Motor neuron (in vitro differentiated cells): Measurements from ENCODE around the gene FRMD6. TPM values are rescaled to one million over a fixed set of nuclear protein-coding genes. Genes with fewer than 3 reads are reported as not detected.

ENCODE experiments used
- ATAC-seq, 8 experiments: fragments of 200-7000 bp; cut with Tn5 transposase; replicated peaks in 6 of 8; 2 replicates each; pipeline ENCODE4 v1.8.0; 2021; ENCODE audit warnings: mild to moderate bottlenecking in 8 of 8, moderate library complexity in 8 of 8
- H3K27ac ChIP-seq, 2 donors: fragments of 250-450 bp; sonication (Bioruptor Pico); 2 replicates each; pipeline ENCODE4 v1.9.0; 2021; ENCODE audit warnings: antibody characterized with exemption in 2 of 2, mild to moderate bottlenecking in 2 of 2, moderate library complexity in 1 of 2
- H3K4me1 ChIP-seq, 2 donors: fragments of 250-450 bp; sonication (Bioruptor Pico); replicated peaks in 1 of 2; 2 replicates each; pipeline ENCODE4 v1.6.1; 2021; ENCODE audit warnings: antibody characterized with exemption in 2 of 2, mild to moderate bottlenecking in 2 of 2, moderate library complexity in 1 of 2
- H3K4me3 ChIP-seq, 5 donors: fragments of 250-450 bp; sonication (Bioruptor Pico); 2 replicates each; pipeline ENCODE4 v1.9.0; 2021; ENCODE audit warnings: antibody characterized with exemption in 5 of 5, mild to moderate bottlenecking in 5 of 5, moderate library complexity in 4 of 5
- WGBS, 10 experiments: fragments of 450-650 bp; shearing (Covaris generic); methylation state at CpG; one replicate each; pipeline ENCODE4 v1.0.0; 2022; 5-methylcytosine and 5-hydroxymethylcytosine counted together
- in situ Hi-C, 9 experiments: fragments of 400-800 bp; cut with MboI; loops; one replicate each; pipeline ENCODE4 v1.15.0; 2021; ENCODE audit warnings: low sequenced_read_pairs in 9 of 9, low pct_unique_long_range_greater_than_20kb in 2 of 9; ENCODE audit not compliant: unreplicated experiment in 9 of 9
- total RNA-seq, 8 experiments: library from RNA; unstranded; fragments of 300-600 nt; gene quantifications; 2 replicates each; pipeline versions ENCODE4 v1.2.3 to v1.2.4, GENCODE V29; 2022

FRMD6 gene
- total RNA-seq, 8 experiments from 2014 or later, result 2.8 to 129 (median 19.4) TPM

DNA sequence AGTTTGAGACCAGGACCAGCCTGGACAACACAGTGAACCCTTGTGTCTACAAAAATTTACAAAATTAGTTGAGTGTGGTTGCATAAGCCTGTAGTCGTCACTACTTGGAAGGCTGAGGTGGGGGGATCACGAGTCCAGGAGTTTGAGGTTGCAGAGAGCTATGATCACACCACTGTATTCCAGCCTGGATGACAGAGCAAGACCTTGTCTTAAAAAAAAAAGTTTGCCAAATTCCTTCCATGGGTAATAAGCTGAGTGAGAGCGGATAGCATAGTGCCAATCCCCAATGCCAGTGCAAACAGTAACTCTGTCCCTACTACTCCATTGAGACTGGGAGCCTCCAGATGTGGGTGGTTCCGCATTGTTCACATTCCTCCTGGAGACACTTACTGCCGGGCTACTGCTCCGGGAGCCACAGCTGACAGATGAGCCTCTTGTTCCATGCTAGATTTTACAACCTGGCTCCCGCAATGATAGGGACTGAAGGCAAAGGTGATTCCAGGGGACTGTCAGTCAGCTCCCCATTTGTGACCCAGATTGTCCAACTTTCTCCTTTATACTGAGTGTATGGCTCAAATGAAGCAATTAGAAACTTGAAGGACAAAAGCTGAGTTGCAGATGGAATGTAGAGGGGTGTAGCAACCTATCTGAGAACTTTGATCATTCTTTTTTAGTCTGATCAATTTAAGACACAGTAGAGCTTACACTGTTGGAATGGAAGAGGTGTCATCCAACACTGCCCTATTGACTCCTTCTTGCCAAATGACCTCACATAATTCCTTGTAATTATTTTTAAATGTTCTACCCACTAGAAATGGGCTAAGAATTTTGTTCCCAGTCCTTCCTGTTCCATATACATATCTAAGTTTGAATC, 13.4 kb upstream of the FRMD6 start:
- in situ Hi-C loops, result no loop called here
- Histone ChIP-seq H3K4me1 (no peaks in the 10 kb centered on the region), H3K27ac (no peak overlapping the region), H3K4me3 (no peak overlapping the region)
- peak in 4 of 8 experiments; percentile 30 to 94 (median 81) for ATAC-seq
- WGBS, 10 experiments, result 35 to 100% (median 89%) methylated on average over 1 to 5 of the region's 7 CpGs; no CpG with 5 or more reads in 4 of the 10 experiments

DNA sequence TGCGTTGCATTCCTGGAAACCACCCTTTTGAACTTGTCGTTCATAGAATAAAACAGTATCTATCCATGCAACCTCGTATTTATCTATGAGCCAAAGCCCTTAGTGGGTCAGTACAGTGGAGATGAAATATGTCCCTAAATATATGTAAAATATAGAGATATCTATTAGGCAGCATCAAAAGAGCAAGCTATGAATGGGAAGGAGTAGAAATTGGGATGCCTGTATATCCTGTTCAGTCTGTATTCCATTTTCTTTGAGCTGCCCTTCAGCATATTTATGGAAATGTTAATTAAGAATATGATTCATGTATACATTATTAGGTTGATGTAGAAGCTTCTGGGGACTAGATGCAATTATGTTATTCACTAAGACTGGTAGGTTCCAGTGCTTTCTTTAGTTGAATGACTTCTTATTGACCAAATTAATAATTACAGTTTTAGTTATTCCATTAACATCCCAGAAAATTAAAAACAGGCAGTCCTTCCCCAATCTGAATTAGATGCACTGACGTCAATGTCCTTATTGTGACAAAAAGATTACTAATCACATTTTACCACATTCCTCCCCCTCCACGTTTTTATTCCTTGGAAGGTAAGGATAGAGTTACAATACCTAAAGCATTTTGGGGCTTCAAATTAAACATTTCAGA, 11.9 kb upstream of the FRMD6 start:
- ATAC-seq, result peak in 1 of 8 experiments; percentile 13
- Histone ChIP-seq H3K4me3 (no peak overlapping the region), H3K4me1 (peaks cover 0 to 4% of the 10 kb centered on the region in 2 donors), H3K27ac (no peak overlapping the region)
- 39 to 82% (median 63%) methylated on average over 2 to 5 of the region's 5 CpGs for WGBS, 10 experiments
- in situ Hi-C loops, result no loop called here

DNA sequence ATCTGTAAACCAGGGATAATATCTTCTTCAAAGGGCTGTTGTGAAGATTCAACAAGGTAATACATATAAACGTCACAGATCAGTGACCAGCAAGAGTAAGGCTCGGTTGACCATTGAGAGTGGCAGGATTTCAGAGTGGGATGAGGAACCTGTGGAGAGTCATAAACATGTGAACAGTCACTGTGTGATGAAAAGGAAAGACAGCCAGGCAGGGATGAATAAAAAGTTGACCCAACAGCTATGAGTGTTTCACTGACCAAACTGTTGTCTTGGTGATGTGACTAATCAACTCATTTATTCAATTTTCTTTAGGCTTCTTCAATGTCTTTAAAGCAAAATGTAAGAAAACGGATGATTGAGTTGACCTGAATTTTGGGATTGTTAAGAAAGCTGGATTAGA, 8.6 kb upstream of the FRMD6 start:
- Histone ChIP-seq H3K4me1 (peaks cover 0 to 4% of the 10 kb centered on the region in 2 donors), H3K27ac (no peak overlapping the region), H3K4me3 (no peak overlapping the region)
- in situ Hi-C loops, result no loop called here
- ATAC-seq, result peak in 3 of 8 experiments; percentile 26 to 86 (median 57)
- WGBS, 10 experiments, result 38 to 93% (median 63%) methylated on average over 1 to 3 of the region's 3 CpGs; no CpG with 5 or more reads in 2 of the 10 experiments

DNA sequence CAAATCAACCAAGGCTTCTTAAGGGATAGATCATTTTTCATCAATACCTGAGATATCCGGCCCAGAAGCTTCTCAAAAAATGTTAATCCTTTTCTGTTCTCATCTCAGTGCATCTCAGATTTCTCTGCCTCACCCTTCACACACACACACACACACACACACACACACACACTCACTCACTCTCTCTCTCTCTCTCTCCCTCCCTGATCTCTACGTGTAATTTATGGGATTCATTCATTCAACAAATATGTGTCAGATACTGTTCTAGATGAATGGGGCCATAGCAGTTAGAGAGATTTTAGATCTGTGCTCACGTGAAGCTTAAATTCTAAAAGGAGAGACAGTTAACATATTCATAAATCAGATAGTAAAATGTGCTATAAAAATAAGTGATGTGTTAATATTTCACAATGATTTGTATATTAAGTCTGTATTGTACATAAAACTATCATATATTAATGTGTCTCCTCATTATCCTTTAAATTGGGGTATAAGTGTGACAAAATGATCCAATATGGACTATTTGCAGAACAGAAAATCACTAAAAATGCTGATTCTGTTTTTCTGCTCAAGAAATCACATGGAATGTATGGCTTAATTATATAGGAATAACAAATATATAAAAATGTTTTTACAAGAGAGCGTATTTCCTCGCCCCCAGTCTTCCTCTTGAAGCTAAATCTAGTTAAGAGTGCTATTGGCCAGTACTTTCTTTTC, 7.3 kb upstream of the FRMD6 start:
- peak in 6 of 8 experiments; percentile 32 to 44 (median 37) for ATAC-seq
- H3K4me1 ChIP-seq, result peaks cover 0 to 4% of the 10 kb centered on the region in 2 donors
- 65 to 100% (median 85%) methylated on average over 1 to 5 of the region's 5 CpGs; no CpG with 5 or more reads in 1 of the 10 experiments for WGBS, 10 experiments
- no peak overlapping the region for H3K27ac ChIP-seq
- no peak overlapping the region for H3K4me3 ChIP-seq
- in situ Hi-C loops, result no loop called here

DNA sequence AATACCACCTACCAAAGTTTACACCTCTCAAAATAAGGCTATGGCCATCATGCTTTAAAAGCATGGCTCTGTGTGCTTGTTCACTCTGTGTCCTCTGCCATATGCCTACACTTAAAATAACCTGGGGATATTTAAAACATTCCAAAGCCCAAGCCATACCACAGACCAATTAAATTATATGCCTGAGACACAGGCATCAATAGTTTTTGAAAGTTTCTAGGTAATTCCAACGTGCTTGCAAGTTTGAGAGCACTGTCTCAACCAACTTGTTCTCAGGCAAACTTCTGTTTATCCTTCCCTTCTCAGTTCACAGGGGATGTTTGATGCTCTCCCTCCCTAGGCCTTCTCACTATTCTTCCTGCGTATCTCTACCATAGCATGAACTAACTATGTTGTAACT, 3.4 kb upstream of the FRMD6 start:
- Histone ChIP-seq H3K4me1 (peaks cover 2 to 5% of the 10 kb centered on the region in 2 donors), H3K4me3 (no peak overlapping the region), H3K27ac (no peak overlapping the region)
- in situ Hi-C loops, result no loop called here
- 67 to 100% (median 77%) methylated on average over 1 to 2 of the region's 2 CpGs for WGBS, 10 experiments
- ATAC-seq, result no peak

DNA sequence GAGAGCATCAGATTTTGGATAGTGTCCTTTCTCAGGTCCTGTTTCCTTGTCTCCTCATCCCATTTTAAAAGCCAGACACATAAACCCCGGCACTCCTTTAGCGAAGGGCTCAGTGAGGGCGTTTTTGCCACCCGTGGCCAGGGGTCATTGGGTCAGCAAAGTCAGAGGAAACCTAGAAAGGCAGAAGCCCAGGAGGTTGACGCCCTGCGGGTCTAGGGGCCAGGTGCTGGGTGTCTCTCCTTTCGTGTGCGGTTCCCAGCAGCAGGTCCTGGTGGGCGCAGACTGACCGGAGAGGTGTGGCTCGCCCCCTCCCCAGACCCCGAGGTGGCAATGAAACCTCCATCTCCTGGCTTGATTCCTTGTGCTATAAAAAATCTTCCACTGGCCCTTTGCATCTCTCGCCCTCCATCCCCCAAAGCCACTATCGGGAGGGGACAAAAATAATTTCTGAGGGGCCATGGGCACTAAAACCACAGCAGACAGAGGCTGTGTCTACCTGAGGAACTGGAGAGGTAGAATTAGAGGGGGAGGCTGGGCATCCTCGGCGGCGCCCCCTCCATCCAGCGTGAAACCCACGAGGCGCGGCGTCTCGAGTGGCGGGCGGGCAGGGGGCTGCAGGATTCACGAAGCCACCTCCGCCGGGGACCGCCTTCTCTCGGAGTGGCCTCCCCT, 858 bp upstream of the FRMD6 start:
- Histone ChIP-seq H3K4me3 (peak overlapping the region; percentile 61 to 91 (median 80)), H3K27ac (peak overlapping the region; percentile 98), H3K4me1 (peaks cover 2 to 8% of the 10 kb centered on the region in 2 donors)
- ATAC-seq, result peak in 4 of 8 experiments; percentile 0 to 6 (median 2)
- in situ Hi-C loops, result loop anchor here in 3 of 9 experiments (10.0 to 25.0 kb wide), 2 partner anchors 124 to 364 kb away; no protein-coding TSS in a partner anchor
- WGBS, 10 experiments, result 2 to 80% (median 12%) methylated on average over 1 to 13 of the region's 30 CpGs; no CpG with 5 or more reads in 7 of the 10 experiments

DNA sequence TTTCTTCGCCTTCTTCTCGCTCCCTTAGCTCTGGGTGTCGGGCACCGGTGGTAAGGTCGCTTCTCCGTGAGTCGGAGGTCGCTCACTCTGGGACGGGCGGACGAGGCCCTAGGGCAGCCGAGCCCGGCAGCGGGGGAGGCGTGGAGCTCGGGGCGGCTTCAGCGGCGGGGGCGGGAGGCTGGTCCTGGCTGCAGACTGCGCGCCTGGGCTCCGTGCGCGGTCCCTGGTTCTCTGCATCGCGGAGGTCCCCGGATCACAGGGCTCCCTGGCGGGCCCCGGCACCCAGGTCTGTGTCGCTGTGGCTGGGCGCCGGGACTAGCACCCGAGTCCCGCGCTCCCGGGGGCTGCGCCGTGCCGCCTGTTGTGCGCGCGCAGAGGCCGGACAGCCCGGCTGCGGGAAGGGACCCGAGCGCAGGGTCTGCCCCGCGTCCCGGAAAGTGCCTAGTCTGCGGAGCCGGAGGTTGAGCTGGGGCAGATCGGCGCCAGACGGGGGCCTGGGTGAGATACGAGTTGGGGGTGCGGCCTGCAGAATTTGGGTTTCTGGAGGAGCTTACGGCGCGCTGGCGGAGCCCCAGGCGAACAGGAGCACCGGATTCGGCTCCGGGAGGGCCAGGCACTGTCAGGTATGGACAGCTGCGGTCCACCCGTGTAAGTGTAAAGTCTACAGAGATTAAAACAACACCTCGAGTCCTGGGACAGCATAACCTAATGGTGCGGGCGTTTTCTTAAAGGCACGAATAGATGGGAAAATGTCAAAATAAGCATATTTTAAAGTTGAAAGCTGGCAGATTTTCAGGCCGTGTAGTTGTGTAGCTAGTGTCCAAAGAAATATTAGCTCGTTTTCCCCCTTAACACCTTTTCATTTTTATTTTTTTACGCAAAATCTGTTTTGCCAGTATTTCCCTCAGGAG, 713 bp downstream of the FRMD6 start:
- in situ Hi-C loops, result loop anchor here in 3 of 9 experiments (10.0 to 25.0 kb wide), 2 partner anchors 122 to 365 kb away; no protein-coding TSS in a partner anchor
- ATAC-seq, result peak; percentile 18 to 58 (median 54)

DNA sequence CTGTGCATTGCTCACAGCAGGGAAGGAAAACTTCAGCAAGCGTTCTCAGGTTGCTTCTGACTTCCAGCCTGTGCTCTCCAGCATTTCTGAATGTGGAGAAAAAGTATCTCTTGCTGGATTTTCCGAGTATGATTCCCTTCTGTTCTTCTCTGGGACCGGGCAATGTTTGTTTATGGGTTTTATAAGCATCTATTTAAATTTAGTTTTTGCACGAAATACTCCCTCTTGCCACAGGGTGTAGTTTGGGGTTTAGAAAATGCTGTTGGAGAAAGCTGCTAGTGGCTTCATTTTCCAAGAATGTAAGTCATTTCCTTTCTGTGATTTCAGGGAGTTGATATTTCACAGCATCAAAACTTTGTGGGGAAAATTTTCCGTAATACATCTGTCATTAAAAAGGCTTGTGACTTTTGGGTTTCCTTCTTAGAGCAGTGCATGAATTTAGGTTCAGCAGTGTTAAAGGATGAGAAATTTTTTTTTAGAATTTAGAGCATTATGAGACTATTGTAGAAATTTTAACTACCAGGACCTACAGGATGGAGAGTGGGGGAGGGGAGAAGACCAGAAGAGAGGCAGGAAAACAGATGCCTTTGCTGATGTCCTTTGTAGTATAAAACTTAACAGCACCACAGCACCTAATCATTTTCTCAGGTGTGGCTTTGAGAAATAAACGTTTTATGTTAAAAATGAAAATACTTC, 1.5 kb downstream of the FRMD6 start:
- peak overlapping the region; percentile 61 to 91 (median 80) for H3K4me3 ChIP-seq
- in situ Hi-C loops, result loop anchor here in 3 of 9 experiments (10.0 to 25.0 kb wide), 2 partner anchors 122 to 366 kb away; no protein-coding TSS in a partner anchor
- H3K27ac ChIP-seq, result no peak overlapping the region
- WGBS, 10 experiments, result 0 to 12% (median 3%) methylated on average over 2 to 6 of the region's 6 CpGs
- peak in 1 of 8 experiments; percentile 1 for ATAC-seq
- peaks cover 2 to 8% of the 10 kb centered on the region in 2 donors for H3K4me1 ChIP-seq

More for the DNA sequence above, 713 bp downstream of the FRMD6 start:
- Histone ChIP-seq H3K27ac (peak overlapping the region; percentile 2 to 67), H3K4me3 (peak overlapping the region; percentile 61 to 91 (median 80)), H3K4me1 (peaks cover 2 to 8% of the 10 kb centered on the region in 2 donors)
- 0 to 4% (median 0%) methylated on average over 1 to 12 of the region's 75 CpGs for WGBS, 10 experiments

DNA sequence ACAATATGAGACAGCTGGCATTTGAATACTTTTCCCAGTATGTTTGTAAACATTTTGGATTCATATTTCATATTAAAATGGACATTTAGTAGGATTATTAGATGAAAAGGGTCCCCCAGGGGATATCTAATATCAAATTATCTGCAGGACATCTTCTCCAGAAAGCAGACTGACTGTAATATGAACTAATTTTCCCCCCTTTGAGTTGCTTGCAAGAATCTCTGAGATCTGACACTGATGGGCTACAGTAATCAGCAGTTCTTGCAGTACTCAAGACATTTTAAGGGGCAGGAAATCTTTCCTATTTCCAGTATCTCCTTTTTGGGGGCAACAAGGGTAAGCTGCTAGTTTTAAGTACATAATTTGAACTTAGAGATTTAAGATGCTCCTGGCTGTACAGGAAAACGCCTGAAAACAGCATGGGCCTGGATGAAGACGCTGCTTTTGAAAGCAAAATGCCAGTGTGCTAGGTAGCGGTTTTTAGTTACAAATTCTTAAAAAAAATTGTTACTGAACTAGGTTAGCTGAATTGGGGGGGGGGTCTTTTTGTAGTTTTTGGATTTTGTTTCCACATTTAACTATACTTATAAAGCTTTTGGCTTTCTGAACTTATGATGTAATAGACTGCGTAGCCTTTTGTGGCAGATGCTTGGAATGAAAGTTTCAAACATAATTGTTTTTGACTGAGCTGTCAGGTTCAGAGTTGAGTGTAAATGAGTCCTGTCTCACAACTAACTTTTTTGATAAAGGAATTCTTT, 2.2 kb downstream of the FRMD6 start:
- no peak for ATAC-seq

DNA sequence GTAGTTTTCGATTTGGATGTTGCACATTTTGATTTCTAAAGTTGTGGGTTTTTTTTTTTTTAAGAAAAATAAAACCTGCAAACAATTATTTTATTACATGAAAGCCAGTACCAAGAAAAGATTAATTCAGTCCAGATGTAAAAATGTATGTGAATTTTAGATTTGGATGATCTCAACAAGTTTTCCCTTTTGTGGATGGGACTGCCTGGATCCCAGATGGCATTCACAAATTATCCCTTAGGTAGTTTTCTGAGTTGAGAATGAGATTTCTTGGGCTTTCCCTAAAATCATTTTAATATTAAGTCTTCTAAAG, 2.8 kb downstream of the FRMD6 start:
- in situ Hi-C loops, result loop anchor here in 3 of 9 experiments (10.0 to 25.0 kb wide), 2 partner anchors 120 to 367 kb away; no protein-coding TSS in a partner anchor
- WGBS, 10 experiments, result 0 to 89% (median 50%) methylated on average over 1 of the region's 1 CpG; no CpG with 5 or more reads in 1 of the 10 experiments
- Histone ChIP-seq H3K4me3 (no peak overlapping the region), H3K27ac (no peak overlapping the region), H3K4me1 (peaks cover 2 to 8% of the 10 kb centered on the region in 2 donors)
- ATAC-seq, result no peak

More for the DNA sequence above, 2.2 kb downstream of the FRMD6 start:
- H3K27ac ChIP-seq, result no peak overlapping the region
- peaks cover 2 to 8% of the 10 kb centered on the region in 2 donors for H3K4me1 ChIP-seq
- peak overlapping the region in 3 of 5 donors; percentile 61 to 91 (median 80) for H3K4me3 ChIP-seq
- in situ Hi-C loops, result loop anchor here in 3 of 9 experiments (10.0 to 25.0 kb wide), 2 partner anchors 121 to 367 kb away; no protein-coding TSS in a partner anchor
- 0 to 83% (median 44%) methylated on average over 1 to 4 of the region's 4 CpGs; no CpG with 5 or more reads in 2 of the 10 experiments for WGBS, 10 experiments
